HG02588 (cell line): ENCODE data around the gene BBOX1.
"Not testable (repeated sequence)": the region's sequence is repeated elsewhere in the genome, so short reads cannot be mapped to it uniquely, and the experiment has no call there.

Experiments
- ATAC-seq: cut with Tn5 transposase; IDR thresholded peaks from one replicate; pipeline ENCODE4 v1.9.1; 2021; ENCODE audit warnings: mild to moderate bottlenecking, moderate library complexity; ENCODE audit not compliant: unreplicated experiment

Gene BBOX1

DNA sequence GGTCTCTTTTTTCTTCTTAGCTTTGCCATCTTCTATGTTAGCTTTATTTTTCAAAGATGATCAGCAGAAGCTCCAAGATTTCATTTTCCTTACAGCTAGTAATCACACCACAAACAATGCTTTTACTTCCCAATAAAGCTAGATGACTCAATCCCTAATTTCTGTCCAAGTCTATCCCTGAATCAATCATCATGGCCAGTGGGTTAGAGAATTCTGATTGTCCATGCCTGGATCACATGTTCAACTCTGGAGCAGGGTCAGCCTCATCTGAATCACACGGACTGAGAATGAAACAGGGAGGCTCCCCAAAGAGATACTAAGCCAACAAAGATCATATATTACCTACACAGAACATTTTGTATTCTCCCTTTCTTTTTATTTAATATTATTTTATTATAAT lies 79.6 kb downstream of the BBOX1 start:
- ATAC-seq, result no peak

DNA sequence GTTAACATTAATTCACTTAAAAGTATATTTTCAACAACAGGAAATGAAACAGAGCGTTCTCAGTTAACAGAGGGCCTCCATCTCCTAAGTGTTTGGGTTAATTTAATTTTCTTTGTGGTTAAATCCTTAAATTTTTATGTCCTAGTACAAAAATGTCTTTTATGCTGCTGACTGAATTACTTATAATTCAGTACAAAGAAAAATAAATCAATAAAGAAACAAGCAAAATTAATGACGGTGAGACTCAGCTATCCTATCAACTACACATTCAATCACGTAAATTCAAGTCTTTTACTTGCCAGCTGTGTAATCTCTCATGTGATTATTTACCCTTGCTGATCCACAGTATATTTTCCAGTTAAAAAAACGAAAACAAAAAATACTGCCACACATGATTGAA lies 81.4 kb downstream of the BBOX1 start:
- no peak for ATAC-seq

DNA sequence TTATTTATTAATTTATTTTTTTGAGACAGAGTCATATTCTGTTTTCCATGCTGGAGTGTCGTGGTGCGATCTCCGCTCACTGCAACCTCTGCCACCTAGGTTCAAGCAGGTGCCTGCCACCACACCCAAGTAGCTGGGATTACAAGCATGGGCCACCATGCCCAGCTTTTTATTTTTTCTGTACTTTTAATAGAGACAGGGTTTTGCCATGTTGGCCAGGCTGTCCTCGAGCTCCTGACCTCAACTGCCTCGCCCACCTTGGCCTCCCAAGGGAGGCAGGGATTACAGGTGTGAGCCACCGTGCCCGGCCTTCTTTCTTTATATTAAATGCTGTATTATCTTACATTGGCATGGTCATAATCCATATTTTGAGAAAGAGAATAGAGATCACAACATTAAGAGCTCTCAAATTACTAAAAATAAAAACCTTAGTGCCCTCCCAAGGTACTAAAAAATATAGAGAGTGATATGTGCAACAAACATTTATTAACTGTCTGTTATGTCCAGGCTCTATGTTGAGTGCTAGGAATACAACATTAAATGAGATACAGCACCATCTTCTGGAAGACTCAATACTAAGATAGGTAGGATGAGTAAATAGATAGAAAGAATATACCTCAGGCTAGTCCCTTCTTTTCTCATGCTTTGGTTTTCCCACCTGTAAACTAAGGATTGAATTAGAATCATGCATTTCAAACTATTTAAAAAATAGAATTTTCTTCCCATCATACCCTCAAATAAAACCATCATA lies 84.1 kb downstream of the BBOX1 start:
- ATAC-seq, result no peak

DNA sequence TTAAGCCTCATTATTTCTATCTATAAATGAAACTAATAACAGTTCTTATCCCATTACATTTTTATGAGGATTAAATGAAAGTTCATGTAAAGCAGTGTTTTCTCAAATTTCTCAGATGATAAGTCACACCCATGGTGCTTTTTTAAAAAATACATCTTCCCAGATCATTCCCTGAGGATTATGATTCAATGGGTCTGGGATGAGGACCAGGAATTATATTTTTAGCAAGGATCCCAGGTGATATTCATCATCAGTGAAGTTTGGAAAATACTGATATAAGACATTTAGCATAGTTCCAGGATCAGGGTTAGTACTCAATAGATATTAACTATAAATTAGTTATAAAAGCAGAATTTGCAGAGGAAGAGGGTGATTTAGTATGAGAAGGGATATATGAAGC lies 89.1 kb downstream of the BBOX1 start:
- ATAC-seq, result no peak

DNA sequence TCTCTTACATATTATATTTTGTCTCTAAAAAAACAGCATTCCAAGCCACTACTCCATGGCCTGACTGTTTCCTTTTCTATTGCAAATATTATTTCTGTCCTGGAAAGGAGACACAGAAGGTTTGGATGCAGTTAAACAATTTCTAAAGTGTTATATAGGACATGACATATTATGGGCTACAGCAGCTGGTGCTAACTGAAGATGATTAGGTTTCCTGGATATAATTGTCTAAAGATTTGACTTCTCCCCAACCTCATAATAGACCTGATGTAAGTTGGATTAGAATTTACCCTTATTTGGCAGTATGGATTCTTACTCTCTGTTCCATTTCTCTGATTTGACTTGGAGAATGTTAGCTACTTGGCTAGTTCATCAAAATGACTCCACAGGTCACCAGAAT lies 90.2 kb downstream of the BBOX1 start:
- no peak for ATAC-seq

DNA sequence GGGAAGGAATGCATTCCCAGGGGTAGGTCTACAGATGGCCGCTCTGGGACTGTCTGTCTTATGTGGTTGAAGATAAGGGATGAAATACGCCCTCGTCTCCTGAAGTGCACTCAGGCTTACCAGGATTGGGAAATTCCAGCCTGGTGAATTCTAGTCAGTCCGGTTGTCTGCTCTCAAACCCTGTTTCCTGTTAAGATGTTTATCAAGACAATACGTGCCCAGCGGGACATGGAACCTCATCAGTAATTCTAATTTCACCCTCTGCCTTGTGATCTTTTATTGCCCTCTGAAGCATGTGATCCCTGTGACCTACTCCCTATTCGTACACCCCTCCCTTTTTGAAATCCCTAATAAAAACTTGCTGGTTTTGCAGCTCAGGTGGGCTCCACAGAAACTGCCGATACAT lies 95.3 kb downstream of the BBOX1 start:
- not testable (repeated sequence) for ATAC-seq

DNA sequence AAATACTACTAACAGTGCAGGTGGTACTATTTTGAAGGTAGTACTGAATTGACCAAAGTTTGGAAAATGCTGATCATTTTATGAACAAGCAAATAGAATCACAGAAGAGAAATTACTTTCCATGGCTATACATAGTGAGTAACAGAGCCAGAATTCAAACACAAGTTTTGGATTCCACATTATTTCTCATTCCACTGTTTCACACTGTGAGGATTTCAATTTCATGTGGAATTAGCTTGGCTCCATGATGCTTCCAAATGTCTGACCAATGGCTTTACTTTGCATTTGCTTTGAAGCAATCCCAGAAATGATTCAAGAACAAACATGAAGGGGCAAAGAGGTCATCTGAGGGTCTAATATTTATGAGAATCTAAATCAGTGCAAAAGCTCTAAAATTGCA lies 98.1 kb downstream of the BBOX1 start:
- no peak for ATAC-seq

DNA sequence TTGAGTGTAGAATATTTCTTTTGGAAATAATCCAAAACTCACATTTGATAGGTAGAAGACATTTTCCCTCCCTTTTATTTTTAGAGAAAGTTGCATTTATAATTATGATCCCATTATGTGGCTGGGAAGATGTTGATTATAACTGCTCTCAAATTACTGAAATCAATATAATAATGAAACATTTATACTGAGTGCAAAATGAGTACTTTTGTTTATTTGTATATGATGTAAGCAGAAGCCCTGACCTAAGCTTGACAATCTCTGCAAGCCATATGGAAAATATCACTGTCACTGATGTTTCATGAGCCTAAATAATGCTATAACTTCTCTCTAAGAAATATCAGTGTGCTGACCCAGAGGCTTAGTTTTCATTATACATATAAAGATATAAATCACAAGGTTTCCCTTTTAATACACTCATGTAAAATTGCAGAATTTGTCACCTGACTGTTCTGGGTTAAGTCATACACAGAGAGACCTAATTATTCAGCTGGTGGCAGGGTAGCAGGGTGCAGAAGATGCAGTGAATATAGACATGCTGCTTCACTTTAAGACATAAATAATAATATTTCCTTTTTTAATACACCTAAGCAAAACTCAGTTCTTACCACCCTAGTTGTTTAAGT lies 99.2 kb downstream of the BBOX1 start:
- no peak for ATAC-seq

DNA sequence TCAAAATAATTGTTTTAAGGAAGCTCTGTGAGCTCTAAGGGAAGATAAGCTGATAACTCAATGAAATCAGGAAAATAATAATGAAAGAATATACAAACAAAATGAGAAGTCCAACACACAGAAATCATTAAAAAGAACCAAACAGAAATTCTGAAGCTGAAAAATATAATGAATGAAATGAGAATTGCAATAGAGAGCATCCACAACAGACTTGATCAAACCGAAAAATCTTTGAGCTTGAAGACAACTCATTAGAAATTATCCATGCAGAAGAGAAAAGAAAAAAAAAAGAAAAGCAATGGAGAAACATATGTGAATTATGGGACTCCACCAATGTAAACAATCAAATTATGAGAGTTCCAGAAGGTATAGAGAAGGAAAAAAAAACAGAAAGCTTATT lies 101.0 kb downstream of the BBOX1 start:
- ATAC-seq, result no peak

DNA sequence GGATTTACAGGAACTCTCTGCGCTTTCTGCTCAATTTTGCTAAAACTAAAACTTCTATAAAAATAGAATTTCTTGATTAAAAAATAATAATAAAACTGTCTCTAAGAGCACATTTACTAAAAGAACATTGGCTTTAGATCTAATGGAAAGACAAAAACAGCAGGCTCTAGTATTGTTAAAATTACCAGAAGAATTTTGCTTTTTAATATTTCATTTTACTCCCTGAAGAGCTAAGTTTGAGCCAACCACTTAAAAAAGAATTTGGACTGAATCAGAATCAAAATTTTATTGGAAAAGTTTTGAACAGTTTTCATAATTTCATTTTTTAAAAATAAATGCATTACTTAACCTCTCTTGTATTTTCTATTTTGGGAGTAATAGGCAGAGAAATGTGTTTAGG lies 107.3 kb downstream of the BBOX1 start:
- ATAC-seq, result no peak

DNA sequence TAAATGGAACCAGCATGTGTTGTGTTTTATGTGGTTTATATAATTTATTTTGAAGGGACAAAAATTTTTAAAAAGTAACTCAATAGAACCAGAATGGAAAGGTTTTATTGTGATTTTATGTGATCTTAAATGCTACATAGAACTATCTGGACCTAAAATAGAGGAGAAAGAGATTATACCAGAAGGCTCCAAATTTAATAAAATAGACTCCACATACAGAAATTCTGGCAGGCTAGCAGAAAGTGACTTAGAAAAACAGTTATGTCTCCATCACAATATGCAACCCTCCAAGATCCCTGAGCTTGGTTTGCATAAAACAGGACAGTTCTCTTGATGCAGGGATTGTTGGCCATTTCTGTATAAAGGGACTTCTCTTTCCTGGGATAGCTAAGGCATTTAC lies 107.9 kb downstream of the BBOX1 start:
- no peak for ATAC-seq

DNA sequence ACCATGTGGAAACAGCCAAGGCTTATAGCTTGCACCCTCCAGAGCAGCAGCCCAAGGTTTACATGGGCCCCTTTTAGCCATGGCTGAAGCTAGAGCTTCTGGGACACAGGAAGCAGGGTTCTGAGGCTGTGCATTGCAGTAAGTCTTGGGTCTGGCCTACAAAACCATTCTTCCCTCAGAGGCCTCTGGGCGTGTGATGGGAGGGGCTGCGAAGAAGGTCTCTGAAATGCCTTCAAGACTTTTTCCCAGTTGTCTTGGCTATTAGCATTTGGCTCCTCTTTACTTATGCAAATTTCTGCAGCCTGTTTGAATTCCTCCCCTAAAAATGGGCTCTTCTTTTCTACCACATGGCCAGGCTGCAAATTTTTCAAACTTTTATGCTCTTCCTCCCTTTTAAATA lies 109.5 kb downstream of the BBOX1 start:
- no peak for ATAC-seq

DNA sequence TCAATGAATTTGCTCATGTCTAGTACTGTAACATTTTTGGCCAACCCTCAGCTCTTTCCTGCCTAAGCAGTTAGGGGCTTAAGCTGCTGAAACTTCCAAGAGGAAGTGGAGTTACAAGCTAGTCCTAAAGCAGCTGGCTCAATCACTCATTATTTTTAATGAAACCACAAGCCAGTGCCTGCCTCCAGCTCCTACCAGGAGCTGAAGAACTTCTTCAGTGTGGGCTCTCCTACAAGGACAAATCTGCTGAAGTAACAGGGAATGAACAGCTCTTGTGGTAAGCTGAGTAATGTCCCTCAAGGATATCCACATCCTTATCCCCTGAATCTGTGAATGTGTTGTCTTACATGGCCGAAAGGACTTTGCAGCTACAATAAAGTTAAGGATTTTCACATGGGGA lies 112.5 kb downstream of the BBOX1 start:
- ATAC-seq, result no peak

DNA sequence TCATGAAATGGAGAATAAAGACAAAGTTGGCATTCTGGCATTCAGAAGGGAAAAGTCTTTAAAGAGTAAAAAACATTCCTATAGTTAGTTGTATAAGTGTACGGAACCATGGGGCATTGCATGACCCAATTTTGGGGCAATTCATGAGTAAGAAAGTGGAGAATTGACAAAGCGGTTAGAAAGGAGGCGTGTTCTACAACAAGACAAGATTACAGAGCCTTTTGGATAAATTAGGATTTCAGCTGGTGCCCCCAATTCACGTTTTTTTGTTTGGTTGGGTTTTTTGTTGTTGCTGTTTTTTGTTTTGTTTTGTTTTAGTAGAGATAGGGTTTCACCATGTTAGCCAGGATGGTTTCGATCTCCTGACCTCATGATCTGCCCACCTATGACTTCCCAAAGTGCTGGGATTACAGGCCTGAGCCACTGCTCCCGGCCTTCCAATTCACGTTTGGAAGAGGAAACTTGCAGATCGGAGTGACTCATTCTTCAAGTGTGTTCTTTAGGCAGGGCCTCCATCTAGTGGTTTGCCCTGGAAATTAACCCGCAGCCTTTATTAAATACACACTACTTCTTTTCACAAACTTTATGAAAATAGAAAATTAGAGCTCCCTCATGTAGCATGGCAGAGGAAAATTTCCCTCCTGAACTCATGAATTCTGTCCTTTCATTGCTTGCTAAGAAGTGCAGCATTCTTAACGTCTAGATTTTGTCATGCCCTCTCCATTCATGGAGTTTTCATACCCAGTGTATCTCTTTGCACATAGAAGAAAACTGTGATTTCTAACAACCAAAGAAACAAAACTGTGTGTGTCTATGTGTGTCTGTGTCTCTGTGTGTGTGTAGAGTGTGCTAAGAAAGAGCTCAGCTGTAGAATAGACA lies 118.1 kb downstream of the BBOX1 start:
- ATAC-seq, result no peak

DNA sequence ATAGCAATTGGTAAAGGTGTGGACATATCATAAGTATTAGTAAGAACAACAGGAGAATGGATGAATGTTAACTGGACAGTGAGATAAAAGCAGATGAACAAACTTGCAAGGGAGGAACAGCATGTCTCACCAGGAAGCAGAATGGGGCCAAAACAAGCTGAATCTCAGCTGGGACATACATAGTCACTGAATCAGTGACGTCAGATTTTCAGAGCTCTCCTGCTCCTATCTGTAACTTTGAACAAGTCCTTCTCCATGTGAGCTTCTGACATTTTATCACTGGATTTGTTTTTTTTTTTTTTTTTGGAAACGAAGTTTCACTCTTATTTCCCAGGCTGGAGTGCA lies 118.7 kb downstream of the BBOX1 start:
- no peak for ATAC-seq

DNA sequence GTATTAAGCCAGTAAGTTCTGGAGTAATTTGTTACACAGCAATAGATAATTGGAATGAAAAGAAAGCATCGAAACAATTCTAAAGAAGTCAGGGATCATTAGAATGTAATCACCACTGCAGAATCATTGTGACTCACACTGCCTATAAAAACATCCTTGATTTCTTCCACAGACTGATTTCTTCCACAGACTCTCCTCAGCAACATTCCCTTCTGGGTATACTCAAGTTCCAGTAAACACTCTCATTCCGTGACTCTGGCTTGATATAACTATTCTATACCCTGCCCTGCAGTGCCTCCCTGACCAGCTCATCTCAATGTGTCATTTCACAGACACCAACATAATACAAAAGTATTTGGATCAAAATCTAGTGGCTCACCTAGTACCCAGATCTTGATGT lies 120.5 kb downstream of the BBOX1 start:
- ATAC-seq, result no peak

DNA sequence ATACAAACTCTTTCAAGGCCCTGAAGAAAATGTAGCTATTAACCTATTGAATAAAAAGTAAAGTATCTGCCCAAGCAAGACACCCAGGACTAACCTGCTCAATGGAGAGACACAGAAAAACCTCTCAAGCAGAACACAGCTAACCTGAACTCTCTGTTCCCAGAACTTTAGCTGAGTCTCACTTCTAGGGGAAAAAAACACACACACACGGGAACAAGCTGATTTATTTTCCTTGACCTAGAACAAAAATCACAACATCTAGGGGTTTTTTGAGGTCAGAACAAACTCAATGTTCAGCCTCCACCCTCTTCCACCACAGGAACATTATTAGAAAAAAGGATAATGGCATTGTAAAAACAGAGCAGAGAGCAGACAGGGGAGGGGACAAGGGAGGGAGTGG lies 121.6 kb downstream of the BBOX1 start:
- no peak for ATAC-seq

DNA sequence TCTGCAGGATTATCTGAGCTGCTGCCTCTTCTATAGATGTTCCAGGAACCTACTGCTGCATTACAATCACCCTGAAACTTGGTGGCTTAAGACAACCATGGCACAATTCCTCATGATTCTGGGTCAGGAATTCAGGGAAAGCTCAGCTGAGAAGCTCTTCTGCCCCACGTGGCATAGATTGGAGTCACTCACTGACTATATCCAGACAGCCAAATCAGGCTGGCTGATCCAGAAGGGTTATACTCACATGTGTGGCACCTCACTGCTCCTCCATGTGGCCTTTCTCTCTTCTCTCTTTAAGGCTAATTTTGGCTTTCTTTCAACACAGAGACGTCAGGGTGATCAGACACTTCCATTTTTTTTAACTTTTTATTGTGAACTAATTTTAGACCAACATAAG lies 125.5 kb downstream of the BBOX1 start:
- no peak for ATAC-seq

DNA sequence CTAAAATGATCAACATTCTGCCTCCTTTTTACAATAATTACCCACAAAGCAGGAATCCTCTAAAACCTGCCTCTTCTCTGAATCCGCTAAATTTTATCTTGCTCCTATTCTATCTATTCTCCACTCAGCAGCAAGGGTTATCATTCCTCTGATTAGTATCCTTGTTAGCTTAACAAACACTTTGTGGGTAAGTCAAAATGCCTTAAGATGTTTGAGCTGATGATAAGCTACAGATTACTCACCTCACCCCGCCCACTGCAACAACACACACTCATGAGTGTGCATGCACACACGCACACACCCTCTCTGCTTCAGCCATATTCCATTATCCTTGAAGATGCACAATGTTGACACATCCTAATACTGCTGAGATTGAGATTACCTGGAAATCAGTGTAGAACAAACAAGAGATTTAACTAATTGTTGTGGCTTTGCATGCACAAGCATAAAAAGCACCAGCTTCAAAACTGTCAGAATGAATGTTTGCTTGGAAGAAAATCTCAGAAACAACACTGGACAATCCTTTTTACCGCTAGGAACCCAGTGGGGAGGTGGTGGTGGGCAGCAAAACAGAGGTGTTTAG lies 130.9 kb downstream of the BBOX1 start:
- no peak for ATAC-seq

DNA sequence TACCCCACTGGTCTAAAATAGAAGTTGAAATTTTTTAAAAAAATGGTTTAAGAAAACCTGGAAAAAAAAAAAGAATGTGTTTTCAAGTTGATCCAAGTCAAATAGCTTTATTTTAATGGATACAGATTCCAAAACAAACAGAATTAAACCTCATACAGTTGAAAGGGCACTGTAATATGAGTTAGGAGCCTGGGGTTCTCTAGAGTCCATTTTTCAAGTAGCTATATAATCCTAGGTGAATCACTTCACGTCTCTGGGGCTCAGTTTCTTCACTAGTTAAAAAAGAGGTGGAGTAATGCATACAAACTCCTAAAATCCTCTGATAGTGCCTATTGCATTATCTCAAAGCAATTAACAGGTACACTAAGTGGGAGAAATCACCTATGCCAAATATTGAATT lies 132.9 kb downstream of the BBOX1 start:
- ATAC-seq, result no peak

DNA sequence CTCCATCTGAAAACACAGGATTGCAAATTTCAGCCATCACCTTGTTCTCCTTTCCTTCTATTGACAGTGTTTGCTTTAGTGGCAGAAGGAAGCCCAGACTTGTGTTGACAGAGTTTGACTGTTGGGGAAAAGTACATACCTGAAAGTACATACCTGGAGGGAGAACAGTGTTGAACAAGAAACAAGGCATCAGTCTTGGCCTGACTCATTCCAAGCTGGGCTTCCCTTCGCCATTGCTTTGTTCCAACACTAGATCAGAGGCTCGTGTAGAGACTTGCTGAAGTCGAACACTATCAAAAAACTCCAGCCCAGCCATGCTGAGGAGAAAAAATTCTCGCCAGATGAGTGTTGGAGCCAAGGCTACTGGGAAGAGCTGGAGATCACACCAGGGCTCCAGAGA lies 133.4 kb downstream of the BBOX1 start:
- ATAC-seq, result no peak
